ENCODE measurements around the gene PLAAT2.
A peak's percentile ranks its signal among the peaks of the same experiment; 100 is the strongest.
"Not testable (repeated sequence)": the region's sequence is repeated elsewhere in the genome, so short reads cannot be mapped to it uniquely, and the experiment has no call there.

The PLAAT2 gene

DNA sequence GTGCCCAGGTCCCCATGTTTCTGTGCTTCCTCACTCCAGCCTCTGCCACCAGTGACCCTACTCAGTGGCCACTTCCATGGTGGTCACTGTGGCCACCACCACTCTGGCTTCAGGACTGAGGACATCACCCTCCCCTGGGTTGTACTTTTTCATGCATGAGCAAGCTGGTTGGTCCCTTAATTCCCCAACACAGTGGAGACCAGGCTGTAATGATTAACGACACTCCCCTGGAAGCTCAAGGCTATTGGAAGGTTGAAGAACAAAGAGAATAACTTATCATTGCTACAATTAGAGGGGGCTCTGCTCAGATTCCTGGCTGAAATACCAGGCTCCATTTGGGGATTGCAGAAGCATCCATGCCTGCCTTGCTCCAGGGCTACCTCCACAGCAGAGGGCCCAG is 16.1 kb downstream of the PLAAT2 start:
- no peak for DNase-seq

DNA sequence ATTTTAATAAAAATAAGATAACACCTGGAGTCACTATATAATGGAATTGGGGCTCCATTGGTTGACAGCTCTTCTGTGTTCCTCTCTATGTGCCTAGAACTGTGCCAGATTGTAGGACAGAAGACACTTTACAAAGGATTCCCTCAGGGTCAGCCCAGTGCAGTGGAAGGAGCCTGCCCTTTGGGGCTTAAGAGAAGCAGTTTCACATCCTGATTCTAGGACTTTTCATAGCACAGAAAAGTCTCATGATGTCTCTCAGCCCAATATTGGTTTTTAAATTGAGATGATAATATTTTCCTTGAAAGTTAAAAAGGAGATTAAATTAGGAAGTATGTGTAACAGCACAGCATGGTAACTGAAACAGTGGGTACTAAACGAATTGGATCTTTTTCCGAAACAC is 19.5 kb downstream of the PLAAT2 start:
- no peak for DNase-seq

DNA sequence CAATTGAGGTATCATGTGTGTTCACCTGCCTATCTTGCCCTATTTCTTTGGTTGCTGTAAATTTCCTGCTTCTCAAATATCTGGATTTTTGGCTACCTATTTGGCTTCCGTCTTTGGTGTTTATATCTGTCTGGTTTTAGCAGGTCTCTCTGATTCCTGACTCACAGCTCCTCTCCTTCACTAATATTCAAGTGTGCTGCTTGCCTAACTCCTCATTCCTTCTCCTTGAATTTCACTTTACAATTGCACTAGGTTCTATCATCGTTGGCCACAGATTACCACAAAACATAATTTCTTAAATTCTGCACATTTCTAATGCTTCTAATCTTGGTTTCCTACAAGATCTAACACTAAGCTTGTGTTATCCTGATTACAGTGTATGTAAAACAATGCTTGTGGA is 20.7 kb downstream of the PLAAT2 start:
- DNase-seq = not testable (repeated sequence)

DNA sequence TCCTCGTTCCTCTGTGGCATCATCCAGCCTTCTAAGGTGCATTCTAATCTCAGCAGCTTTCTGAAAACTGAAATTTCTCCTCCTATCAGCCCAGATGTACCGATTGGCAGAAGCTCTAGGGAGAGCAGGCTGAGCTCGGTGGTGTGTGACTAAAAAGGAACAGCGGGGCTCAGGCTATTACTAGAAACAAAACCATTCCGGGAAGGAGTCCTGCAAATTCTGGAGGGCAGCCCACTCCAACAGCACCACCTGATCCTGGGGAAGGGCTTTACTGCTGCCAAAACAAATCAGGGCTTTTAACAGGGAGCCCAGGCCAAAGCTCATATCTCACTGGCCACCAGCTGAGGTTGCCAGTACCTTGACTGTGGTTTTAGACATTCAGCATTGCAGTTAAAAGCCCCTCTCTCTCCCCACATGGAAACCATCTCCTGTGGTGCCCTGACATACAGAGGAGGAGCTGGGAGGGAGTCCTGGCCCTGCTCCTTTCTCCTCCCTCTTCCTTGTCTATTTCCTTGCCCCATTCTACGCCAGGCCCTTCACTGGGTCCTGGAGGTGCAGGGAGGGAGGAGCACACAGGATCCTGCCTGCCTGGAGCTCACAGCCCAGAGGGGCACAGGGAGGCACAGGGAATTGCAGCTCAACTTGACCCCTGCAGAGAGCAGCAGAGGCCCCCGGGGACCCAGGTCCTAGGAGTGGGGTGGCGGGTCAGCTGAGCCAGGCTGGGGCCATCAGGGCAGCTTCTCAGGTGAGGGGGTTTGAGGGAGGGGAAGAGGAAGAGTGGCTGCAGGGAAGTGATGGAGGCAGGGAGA is 25.7 kb downstream of the PLAAT2 start:
- DNase-seq = no peak

DNA sequence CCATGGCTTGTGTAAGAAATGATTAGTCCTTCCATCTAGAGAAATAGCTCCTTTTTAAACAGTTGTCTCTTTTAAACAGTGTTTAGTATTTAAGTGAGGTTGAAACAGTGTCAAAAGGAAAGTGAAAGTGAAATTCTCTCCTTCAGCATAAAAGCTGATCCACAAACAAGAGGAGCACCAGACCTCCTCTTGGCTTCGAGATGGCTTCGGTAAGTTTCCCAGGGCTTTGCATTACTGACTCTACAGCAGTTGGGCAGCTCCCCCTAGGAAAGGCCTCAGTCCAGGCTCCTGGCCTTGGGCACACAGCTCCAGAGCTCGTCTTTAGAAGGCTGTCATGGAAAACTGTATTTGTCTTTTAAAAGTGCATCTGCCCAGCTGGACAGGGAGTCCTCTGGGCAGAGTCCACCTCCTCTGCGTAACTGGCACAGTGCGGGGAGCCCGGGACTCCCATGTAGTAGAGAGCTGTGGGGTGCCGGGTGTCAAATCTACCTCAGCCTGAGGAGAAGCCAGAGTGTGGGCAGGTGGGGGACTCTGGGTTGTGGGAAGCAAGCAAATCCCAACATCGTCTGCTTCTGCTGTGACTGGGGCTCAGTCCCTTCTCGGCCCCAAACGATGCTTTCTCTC is 26.4 kb downstream of the PLAAT2 start, which contains the start of gene PLAAT4:
Gene PLAAT4 (plus strand): TSS at position 140 of the 624 bp plus-strand sequence. CDS start 61 bp downstream, at position 201.
- DNase-seq = peak; percentile 19

DNA sequence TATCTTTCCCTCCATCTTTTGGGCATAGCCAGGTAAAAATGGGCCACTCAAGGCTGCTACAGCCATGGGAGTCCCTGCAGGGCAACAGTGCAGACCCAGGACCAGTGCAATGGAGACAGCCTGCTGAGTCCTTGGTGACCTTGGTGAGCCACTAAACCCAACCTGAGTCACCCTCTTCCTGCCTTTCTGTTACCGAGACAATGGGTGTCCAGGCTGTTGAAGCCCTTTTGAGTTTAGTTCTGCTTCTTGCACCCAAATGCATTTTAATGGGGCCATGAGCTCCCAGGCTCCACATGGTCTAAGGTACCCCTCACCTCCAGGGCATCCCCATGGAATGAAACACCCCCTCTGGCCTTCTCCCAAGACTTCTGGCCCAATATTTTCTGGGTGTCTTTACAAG is 27.4 kb downstream of the PLAAT2 start:
- DNase-seq = peak; percentile 23

DNA sequence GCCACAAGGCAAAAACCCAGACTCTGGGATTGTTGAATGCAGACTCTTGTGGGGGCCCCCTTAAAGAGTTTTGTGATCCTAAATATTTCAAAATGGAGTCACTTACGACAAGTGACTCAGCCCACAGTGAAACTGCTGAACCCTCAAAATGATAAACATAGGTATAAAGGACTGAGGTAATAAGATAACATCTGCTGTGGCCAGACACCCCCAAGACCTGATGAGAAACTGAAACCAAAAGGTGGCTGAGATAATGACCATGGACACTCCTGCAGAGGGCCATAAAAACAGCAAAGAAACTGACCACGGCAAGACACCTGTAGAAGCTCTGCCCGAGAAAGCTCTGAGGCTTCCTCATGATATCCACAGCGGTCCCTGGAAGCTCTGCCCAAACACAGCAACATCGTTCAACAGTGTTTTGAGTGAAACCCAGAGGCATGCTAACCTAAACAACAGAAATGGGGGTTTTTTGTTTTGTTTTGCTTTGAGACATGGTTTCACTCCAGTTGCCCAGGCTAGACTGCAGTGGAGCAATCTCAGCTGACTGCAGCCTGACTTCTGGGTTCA is 28.2 kb downstream of the PLAAT2 start:
- DNase-seq = no peak

DNA sequence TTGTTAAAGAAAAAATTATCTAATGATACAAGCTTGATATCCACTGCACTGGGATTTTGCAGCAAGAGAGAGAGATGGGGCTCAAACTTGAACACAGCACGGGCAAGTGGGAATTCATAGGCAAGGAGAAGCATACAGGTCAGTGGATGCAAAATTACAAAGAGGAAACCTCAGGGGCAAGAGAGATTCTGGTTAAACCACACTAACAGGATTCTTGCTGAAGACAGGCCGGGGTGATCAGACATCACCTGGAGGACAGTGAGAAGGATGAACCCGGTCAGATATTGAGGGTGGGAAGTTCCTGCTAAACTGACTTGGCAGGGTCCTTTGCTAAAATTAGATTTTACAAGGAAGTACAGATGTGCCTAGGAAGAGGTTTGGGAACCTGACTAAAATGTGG is 29.1 kb downstream of the PLAAT2 start:
- DNase-seq = no peak

DNA sequence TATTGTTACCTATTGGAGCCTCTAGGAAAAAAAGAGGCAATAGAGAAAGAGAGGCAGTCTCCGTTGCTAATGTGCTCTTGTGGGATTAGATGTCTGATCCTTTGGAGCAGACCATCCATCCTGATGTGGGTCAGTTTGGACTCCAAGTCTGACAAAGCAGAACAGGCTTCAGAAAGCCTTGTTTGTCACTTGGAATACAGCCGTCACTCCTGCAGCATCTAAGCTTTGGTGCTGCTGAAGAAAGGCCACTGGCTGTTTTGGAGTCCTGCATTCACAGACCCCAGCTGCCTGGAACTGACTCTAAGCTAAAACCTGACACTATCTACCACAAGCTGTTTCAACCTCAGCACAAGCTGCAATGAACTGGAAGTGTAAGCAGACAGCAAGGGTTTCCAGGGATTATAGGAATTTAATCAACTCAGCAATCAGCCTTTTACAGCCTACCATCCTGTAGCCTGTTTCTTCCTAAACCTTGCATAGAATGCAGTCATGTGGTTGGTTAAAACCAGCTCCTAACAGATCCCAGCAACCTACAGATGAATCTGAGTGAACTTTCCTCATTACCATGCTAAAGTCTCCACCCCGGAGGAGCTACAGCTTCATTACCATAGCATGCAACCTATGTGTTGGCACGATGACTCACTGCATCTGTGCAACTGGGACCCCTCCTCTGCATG is 30.2 kb downstream of the PLAAT2 start:
- DNase-seq = no peak

DNA sequence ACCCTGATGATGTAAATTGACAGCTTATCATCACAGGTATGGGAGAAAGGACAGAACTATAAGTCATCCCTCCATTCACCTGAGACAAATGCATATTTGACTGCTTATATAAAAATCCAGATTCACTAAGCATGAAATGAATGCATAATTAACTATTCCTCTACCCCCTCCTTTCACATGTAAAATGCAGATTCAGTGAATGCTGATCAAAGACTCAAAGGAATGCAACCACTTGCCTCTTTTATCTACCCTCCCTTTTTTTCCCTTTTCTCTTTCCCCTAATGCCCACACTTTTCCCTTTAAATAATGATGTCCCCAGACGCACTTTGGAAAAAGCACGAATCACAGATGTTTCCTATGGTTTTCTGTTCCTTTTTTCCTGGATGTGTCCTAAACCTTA is 31.1 kb downstream of the PLAAT2 start:
- no peak for DNase-seq

DNA sequence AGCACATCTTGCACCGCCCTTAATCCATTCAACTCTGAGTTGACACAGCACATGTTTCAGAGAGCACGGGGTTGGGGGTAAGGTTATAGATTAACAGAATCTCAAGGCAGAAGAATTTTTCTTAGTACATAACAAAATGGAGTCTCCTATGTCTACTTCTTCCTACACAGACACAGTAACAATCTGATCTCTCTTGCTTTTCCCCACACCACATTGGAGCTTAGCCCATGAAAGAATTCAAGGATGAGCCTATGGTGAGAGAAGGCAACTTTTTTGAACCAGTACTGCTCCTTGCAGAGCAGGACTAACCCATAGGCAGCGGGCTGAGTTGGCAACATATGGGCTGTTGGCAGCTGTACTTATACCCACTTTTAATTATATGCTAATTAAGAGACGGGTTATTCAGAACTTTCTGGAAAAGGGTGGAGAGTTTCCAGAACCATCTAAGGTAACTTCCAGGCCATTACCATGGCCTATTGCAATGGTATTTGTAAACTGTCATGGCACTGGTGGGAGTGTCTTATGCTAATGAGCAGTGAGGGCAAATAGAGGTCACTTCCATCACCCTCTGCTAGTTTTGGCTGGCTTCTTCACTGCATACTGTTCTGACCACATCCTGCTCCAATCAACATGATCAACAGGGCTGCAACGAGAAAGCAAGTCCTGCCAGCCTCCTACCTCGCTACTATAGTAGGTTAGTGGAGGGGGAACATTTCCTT is 31.9 kb downstream of the PLAAT2 start:
- DNase-seq = peak; percentile 42

DNA sequence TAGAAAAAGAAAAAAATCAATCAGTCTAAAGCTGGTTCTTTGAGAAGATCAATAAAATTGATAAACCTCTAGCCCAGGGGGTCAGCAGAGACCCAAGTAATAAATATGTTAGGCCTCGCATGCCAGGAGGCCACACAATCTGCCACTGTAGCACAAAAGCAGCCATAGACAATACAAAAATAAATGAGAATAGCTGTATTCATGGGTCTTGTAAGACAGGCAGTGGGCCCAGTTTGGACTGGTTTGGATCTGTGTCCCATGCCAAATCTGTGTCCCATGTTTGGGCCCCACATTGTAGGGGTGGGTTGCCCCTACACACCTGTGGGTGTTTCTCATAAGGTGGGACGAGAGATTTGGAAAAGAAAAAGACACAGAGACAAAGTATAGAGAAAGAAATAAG is 33.2 kb downstream of the PLAAT2 start:
- DNase-seq = no peak

DNA sequence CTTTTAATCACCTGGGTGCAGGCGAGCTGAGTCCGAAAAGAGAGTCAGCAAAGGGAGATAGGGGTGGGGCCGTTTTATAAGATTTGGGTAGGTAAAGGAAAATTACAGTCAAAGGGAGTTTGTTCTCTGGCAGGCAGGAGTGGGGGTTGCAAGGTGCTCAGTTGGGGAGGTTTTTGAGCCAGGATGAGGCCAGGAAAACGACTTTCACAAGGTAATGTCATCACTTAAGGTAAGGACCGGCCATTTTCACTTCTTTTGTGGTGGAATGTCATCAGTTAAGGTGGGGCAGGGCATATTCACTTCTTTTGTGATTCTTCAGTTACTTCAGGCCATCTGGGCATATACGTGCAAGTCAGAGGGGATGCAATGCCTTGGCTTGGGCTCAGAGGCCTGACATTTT is 33.8 kb downstream of the PLAAT2 start:
- not testable (repeated sequence) for DNase-seq

DNA sequence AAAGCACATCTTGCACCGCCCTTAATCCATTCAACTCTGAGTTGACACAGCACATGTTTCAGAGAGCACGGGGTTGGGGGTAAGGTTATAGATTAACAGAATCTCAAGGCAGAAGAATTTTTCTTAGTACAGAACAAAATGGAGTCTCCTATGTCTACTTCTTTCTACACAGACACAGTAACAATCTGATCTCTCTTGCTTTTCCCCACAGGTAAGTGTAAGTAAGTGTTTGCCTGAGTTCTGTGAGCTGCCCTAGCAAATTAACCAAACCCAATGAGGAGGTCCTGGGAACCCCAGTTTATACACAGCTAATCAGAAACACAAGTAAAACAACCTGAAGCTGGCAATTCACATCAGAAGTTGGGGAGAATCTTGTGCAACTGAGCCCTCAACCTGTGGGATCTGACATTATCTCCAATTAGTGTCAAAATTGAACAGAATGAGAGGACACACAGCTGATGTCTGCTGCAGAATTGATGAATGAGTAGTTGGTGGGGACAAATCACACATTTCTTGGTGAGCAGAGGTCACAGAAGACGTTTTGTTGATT is 34.4 kb downstream of the PLAAT2 start:
- not testable (repeated sequence) for DNase-seq

DNA sequence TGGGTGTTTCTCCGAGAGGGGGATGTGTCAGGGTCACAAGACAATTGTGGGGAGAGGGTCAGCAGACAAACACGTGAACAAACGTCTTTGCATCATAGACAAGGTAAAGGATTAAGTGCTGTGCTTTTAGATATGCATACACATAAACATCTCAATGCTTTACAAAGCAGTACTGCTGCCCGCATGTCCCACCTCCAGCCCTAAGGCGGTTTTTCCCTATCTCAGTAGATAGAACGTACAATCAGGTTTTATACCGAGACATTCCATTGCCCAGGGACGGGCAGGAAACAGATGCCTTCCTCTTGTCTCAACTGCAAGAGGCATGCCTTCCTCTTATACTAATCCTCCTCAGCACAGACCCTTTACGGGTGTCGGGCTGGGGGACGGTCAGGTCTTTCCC is 35.0 kb downstream of the PLAAT2 start:
- DNase-seq = not testable (repeated sequence)

DNA sequence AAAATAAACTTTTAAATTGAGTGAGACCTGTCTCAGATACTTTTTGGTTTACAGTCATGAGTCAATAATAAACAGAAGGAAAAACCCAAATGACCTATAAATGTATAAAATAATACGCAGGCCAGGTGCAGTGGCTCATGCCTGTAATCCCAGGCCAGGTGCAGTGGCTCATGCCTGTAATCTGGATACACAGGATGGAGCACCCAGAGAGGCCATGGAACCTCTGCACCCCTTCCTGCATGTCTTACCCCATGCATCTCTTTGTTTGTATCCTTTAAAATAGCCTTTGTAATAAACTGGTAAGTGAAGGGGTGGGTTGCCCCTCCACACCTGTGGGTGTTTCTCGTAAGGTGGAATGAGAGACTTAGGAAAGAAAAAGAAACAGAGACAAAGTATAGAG is 35.5 kb downstream of the PLAAT2 start:
- no peak for DNase-seq

DNA sequence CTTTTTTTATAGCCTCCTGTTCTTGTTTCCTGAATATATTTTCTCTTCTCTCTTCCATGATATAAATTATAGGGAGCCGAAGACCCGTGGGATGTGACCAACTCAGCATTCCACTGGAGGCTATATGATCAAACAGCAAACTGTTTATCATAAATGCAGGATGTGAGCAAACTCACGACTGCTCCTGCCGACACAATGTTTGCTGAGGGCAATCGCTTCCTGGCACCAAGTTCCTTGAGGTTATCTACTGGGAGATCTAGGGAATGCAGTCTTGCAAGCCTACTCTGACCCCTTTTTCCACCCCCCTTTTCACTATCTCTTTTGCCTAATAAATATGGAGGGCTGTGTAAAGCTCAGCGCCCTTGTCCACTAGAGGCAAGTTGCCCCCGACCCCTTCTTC is 40.0 kb downstream of the PLAAT2 start:
- no peak for DNase-seq

DNA sequence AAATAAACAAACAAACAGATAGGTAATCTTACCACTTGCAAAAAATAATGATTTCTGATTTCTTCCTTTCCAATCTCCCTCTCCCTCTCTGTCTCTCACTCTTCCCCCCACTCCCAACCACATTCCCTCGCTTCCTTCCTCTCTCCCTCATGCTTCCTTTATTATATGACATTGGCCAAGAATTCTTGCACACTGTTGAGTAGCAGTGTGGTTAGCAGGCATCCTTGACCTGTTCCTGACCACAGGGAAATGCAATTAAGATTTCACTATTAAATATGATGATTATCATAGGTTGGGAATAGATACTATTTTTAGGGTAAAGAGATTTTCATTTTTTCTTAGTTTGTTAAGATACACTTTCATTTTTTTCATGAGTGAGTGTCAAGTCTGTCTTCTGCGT is 41.3 kb downstream of the PLAAT2 start:
- DNase-seq = no peak

DNA sequence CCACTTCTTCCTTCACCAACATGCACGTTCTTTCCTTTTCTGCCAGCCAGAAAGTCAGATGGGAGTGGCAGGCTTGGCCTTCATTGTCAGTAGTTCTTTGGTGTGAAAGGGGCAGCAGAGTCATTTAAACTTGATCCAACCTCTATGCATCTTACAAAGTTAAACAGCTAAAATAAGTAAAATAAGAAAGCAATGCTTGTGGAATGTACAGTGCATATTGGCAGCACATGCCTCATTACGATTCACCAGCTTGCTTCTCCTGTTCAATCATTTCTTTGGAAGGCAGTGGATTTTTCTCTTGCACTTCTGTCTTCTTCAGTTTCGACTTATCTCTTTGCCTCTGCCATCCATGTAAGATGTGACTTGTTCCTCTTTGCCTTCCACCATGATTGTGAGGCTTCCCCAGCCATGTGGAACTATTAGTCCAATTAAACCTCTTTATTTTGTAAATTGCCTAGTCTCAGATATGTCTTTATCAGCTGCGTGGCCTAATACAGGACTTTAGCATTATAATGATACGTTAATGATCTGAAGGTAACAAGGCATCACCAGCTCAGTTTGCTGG is 42.5 kb downstream of the PLAAT2 start:
- no peak for DNase-seq

DNA sequence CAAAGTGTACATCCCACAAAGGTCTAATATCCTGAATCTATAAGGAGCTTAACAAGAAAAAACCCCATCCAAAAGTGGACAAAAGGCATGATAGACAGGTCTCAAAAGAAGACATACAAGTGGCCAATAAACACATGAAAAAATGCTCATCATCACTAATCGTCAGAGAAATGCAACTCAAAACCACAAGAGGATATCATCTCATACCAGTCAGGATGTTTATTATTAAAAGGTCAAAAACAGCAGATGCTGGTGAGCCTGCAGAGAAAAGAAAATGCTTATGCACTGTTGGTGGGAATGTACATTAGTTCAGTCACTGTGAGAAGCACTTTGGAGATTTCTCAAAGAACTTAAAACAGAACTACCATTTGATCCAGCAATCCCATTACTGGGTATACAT is 44.6 kb downstream of the PLAAT2 start:
- DNase-seq = no peak

DNA sequence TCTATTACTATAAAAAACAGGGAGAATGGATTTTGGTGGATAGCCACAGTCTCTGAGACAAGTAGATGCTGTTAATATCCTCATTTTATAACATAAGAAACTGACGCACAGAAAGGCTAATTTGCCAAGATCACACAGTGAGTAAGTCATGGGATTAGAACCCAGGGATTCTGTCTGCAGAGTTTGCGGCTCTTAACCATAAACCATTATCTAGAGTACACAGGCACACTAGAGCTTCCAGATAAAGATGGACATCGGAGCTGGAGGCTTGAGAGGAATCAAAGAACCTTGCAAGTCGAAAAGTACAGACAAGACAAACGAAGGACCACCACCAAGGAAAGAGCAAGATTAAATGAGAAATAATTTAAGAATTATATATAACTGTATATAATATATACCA is 46.0 kb downstream of the PLAAT2 start:
- DNase-seq = no peak

DNA sequence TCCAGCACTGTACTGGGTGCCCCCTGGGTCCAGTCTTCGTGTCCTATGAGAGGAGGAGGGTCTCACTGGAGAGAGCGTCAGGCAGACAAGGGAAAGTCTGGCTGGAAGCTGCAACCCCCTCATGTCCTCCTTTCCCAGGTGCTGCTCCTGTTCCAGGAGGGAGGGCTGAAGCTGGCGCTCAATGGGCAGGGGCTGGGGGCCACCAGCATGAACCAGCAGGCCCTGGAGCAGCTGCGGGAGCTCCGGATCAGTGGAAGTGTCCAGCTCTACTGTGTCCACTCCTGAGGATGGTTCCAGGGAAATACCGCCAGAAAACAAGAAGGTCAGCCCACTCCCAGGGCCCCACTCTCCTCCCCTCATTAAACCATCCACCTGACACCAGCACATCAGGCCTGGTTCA is 47.1 kb downstream of the PLAAT2 start:
- no peak for DNase-seq

Measured in activated CD4-positive, alpha-beta T cell treated with anti-CD3 and anti-CD28 coated beads, Interleukin-2, amount 50 U/mL, for 1 hour (primary cell).